RWPE1 (cell line): Measurements from ENCODE around the gene ATXN1.
"Not testable (repeated sequence)": the region's sequence is repeated elsewhere in the genome, so short reads cannot be mapped to it uniquely, and the experiment has no call there.

ENCODE experiments used
- CTCF ChIA-PET: fragments of 350-600 bp; sonication (Branson Sonifier 250); formaldehyde crosslinking; extraction: SDS; loops from one replicate; lab custom pipeline; 2021; lab: Yijun Ruan, JAX
- POLR2A ChIA-PET: fragments of 400-600 bp; formaldehyde crosslinking; extraction: SDS; loops from one replicate; lab custom pipeline; 2020; ENCODE audit warnings: antibody characterized with exemption; ENCODE audit not compliant: low non-redundant PET; lab: Yijun Ruan, JAX
- DNase-seq: peaks from one replicate; pipeline ENCODE4 v3.0.0; 2012; ENCODE audit warnings: low spot score
- H3K27ac ChIP-seq: fragments of 450-650 bp; 2 replicates; pipeline ENCODE4 v1.5.1; 2017
- TF ChIP-seq, protein P1 (sequence below): fragments of 450-650 bp; conservative IDR thresholded peaks from 2 replicates; pipeline ENCODE4 v1.5.1; 2017; ENCODE audit warnings: low read depth, mild to moderate bottlenecking

Gene ATXN1

DNA sequence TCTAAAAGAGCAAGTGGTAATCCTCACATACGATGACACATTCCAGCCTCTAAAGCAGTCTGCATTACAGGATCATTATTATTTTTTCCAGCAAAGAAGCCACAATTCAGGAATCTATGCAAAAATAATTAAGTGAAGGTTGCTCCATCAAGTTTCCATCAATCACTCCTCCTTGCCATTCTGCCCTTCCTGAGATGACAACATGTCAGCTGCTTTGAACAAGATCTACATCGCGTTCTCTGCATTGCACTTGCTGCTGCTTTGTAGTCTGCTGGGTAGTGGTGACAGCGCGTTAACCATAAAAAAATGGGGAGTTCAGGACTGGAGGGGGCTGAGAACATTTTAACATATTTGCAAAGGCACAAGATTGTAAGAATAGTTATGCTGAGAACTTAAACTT is 375.2 kb downstream of the ATXN1 start:
- no peak overlapping the region for H3K27ac ChIP-seq
- CTCF ChIA-PET: no interaction called here
- POLR2A ChIA-PET: no interaction called here
- TF ChIP-seq, protein P1, sequence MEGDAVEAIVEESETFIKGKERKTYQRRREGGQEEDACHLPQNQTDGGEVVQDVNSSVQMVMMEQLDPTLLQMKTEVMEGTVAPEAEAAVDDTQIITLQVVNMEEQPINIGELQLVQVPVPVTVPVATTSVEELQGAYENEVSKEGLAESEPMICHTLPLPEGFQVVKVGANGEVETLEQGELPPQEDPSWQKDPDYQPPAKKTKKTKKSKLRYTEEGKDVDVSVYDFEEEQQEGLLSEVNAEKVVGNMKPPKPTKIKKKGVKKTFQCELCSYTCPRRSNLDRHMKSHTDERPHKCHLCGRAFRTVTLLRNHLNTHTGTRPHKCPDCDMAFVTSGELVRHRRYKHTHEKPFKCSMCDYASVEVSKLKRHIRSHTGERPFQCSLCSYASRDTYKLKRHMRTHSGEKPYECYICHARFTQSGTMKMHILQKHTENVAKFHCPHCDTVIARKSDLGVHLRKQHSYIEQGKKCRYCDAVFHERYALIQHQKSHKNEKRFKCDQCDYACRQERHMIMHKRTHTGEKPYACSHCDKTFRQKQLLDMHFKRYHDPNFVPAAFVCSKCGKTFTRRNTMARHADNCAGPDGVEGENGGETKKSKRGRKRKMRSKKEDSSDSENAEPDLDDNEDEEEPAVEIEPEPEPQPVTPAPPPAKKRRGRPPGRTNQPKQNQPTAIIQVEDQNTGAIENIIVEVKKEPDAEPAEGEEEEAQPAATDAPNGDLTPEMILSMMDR: no peak
- no peak for DNase-seq

DNA sequence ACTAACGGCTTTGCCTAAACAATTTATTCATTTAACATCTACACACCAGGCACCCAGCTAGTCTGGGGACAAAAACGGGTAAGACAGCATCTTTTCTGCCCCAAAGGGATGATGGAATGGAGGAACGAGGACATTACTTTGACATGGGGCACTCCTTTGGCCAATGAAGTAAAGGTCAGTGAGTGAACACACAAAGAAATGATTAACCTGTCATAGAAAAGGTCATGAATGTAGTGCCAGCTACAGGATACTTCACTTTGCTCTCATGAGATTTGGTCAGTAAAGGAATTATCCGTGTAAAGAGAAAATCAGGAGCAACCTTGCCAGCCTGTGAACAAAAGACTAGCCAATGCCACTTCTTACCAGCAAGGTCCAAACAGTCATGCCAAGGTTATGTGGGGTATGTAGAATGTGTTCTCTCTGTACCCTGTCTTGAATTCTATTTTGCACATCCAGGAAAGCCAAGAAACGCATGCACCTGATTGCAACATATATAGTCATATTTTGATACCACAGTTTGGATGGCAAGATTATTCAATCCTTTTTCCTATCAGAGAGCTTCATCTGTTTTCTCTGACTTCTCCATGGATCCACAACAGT is 377.6 kb downstream of the ATXN1 start:
- ChIA-PET CTCF (no interaction called here), POLR2A (no interaction called here)
- no peak for DNase-seq
- H3K27ac ChIP-seq: no peak overlapping the region
- TF ChIP-seq, protein P1: no peak

DNA sequence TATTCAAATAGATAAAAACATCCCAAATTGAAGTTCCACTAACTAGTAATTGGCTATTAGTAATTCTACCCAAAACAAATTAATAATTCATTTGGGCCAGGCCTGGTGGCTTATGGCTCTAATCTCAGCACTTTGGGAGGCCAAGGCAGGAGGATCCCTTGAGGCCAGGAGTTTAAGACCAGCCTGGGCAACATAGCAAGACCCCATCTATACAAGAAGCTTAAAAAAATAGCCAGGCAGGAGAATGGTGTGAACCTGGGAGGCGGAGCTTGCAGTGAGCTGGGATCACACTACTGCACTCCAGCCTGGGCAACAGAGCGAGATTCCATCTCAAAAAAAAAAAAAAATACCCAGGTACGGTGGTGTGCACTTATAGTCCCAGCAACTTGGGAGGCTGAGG is 379.3 kb downstream of the ATXN1 start:
- H3K27ac ChIP-seq, POLR2A ChIA-PET, DNase-seq: not testable (repeated sequence)
- CTCF ChIA-PET: interaction anchor here (0.6 kb wide), 1 partner anchor 1201 kb away, joined by 3 read pairs; no protein-coding TSS in a partner anchor

DNA sequence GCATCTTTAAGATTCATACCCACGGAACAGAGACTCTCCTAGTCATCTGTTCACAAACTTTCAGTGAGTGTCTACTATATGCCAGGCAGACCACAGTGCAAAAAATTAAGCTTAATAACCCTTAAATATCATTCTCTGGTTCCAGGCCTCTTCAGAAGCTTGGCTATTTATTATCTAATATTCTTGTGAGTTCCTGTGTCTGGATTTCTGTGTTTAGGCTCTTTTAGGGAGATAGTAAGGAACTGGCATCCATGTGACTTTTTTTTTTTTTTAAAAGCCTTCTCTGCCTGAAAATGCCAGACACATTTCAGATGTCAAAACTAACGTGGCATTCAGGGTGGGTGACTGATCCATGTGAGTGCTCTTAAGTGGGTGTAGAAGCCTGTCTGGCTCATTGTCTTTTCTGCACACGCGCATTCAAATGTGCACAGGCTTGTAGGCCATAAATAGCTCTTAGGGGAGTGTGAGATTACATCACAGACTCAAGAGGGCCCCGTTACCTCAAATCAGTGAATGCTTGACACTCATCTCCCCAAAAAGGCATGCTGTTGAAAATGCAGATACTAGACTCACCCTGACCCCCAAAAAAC is 380.9 kb downstream of the ATXN1 start:
- DNase-seq: no peak
- CTCF ChIA-PET: interaction anchor here (0.6 to 0.7 kb wide), 3 partner anchors 29 to 314 kb away, joined by 3 to 6 read pairs (median 3); no protein-coding TSS in a partner anchor
- no peak overlapping the region for H3K27ac ChIP-seq
- POLR2A ChIA-PET: no interaction called here
- TF ChIP-seq, protein P1: no peak

DNA sequence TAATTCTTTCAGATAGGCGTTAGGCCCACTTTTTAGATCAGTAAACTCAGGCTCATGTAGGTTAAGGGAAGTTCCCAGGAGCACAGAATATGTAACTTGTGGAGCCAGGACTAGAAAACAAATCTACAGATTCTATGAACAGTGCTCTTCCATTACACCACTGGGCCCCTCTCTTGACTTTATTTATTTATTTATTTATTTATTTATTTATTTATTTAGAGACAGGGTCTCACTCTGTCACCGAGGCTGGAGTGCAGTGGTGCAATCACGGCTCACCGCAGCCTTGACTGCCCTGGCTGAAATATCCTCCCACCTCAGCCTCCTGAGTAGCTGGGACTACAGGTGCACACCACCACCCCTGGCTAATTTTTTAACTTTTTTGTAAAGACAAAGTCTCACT is 382.9 kb downstream of the ATXN1 start:
- CTCF ChIA-PET, DNase-seq, H3K27ac ChIP-seq, POLR2A ChIA-PET: not testable (repeated sequence)

DNA sequence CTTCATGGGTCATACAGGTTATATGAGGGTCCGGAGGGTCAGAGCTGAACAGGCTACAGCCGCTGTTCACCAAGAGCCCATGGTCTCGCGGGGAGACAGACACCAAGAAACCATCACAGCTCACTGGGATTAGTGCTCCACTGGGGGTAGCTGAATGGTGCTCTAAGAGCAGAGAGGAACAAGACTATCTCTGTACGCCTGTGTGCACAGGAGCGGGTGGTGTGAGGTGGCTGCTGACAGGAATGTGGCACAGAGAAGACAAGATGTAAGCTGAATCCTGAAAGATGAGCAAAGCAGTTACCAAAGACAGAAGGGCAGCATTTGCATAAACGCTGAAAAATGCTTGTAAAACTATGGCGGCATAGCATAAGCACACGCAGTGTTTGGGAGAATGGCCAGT is 383.8 kb downstream of the ATXN1 start:
- POLR2A ChIA-PET: no interaction called here

DNA sequence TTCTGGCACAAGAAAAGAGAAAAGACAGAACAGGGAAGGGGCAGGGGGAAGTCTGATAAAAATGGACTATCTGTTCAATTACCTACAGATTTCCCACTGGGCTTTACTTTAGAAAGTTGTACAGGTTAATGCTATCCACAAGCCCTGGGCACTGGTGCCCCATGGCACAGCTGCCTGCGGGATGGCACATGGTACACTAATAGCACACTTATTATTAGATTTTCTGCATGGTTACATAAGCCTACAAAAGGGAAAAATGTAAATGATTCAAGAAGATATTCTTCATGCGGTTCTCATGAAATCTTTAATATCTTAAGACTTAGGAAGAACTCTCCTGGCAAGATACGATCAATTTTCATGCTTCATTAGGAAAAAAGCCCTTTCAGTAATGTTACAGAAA is 385.4 kb downstream of the ATXN1 start:
- no peak overlapping the region for H3K27ac ChIP-seq
- POLR2A ChIA-PET: no interaction called here
- DNase-seq: no peak
- TF ChIP-seq, protein P1: no peak
- CTCF ChIA-PET: interaction anchor here (0.7 kb wide), 1 partner anchor 710 kb away, joined by 3 read pairs; no protein-coding TSS in a partner anchor

More for the DNA sequence above, 383.8 kb downstream of the ATXN1 start:
- no peak for DNase-seq
- H3K27ac ChIP-seq: no peak overlapping the region
- TF ChIP-seq, protein P1: no peak
- CTCF ChIA-PET: interaction anchor here (0.7 kb wide), 1 partner anchor 32 kb away, joined by 4 read pairs; no protein-coding TSS in a partner anchor
